ENCODE measurements around the gene COG3. TPM values are rescaled to one million over a fixed set of nuclear protein-coding genes. Genes with fewer than 3 reads are reported as not detected.

COG3 gene
- total RNA-seq, 2 experiments from 2014 or later, result 19.5 to 20.5 TPM

GRCh38 chr13:45487604-45488003 is 22.9 kb downstream of the COG3 start:
- Mint-ChIP-seq H3K27ac (no peak overlapping the region), H3K36me3 (peaks cover 25% of the 10 kb centered on the region), H3K27me3 (no peaks in the 10 kb centered on the region), H3K9me3 (no peaks in the 10 kb centered on the region), H3K4me1 (ENCODE audit: low read depth) (peaks cover 2% of the 10 kb centered on the region), H3K4me3 (no peak overlapping the region)
- ChIA-PET POLR2A (no interaction called here), CTCF (no interaction called here)
- intact Hi-C loops (cut with micrococcal nuclease), result no loop called here
- DNase-seq, result no peak

GRCh38 chr13:45490068-45490467 is 25.3 kb downstream of the COG3 start:
- POLR2A ChIA-PET, result interaction anchor here (0.6 to 1.4 kb wide), 3 partner anchors 15 to 47 kb away, joined by 3 to 5 read pairs (median 4); no protein-coding TSS in a partner anchor
- CTCF ChIA-PET, result interaction anchor here (0.6 to 4.5 kb wide), 4 partner anchors 10 to 122 kb away, joined by 3 to 25 read pairs (median 4); no protein-coding TSS in a partner anchor
- Mint-ChIP-seq H3K4me1 (ENCODE audit: low read depth) (peaks cover 2% of the 10 kb centered on the region), H3K27ac (no peak overlapping the region), H3K4me3 (no peak overlapping the region), H3K27me3 (no peaks in the 10 kb centered on the region), H3K36me3 (peaks cover 18% of the 10 kb centered on the region), H3K9me3 (no peaks in the 10 kb centered on the region)
- DNase-seq, result no peak
- intact Hi-C loops (cut with micrococcal nuclease), result loop anchor here (1.0 to 2.0 kb wide), 2 partner anchors 119 to 443 kb away; no protein-coding TSS in a partner anchor

GRCh38 chr13:45492538-45492937 is 27.8 kb downstream of the COG3 start:
- intact Hi-C loops (cut with micrococcal nuclease), result no loop called here
- CTCF ChIA-PET, result interaction anchor here (4.5 kb wide), 1 partner anchor 122 kb away, joined by 25 read pairs; no protein-coding TSS in a partner anchor

GRCh38 chr13:45496942-45497341 is 32.2 kb downstream of the COG3 start:
- H3K36me3 Mint-ChIP-seq, result peaks cover 30% of the 10 kb centered on the region
- H3K27ac Mint-ChIP-seq, result no peak overlapping the region
- intact Hi-C loops (cut with micrococcal nuclease), result no loop called here

More at GRCh38 chr13:45492538-45492937, 27.8 kb downstream of the COG3 start:
- DNase-seq, result no peak
- no peaks in the 10 kb centered on the region for H3K9me3 Mint-ChIP-seq
- H3K27me3 Mint-ChIP-seq, result no peaks in the 10 kb centered on the region
- POLR2A ChIA-PET, result no interaction called here
- H3K4me1 Mint-ChIP-seq (ENCODE audit: low read depth), result peaks cover 2% of the 10 kb centered on the region
- no peak overlapping the region for H3K27ac Mint-ChIP-seq
- peaks cover 15% of the 10 kb centered on the region for H3K36me3 Mint-ChIP-seq
- no peak overlapping the region for H3K4me3 Mint-ChIP-seq

GRCh38 chr13:45500492-45501174 is 35.9 kb downstream of the COG3 start:
- Mint-ChIP-seq H3K9me3 (no peaks in the 10 kb centered on the region), H3K27ac (peak overlapping the region; percentile 63), H3K4me3 (no peak overlapping the region), H3K4me1 (ENCODE audit: low read depth) (peaks cover 12% of the 10 kb centered on the region), H3K36me3 (peaks cover 37% of the 10 kb centered on the region), H3K27me3 (no peaks in the 10 kb centered on the region)
- ChIA-PET CTCF (interaction anchor here (0.7 kb wide), 1 partner anchor 128 kb away, joined by 3 read pairs; no protein-coding TSS in a partner anchor), POLR2A (no interaction called here)
- DNase-seq, result no peak
- intact Hi-C loops (cut with micrococcal nuclease), result no loop called here

More at GRCh38 chr13:45496942-45497341, 32.2 kb downstream of the COG3 start:
- Mint-ChIP-seq H3K4me3 (no peak overlapping the region), H3K27me3 (no peaks in the 10 kb centered on the region), H3K9me3 (no peaks in the 10 kb centered on the region), H3K4me1 (ENCODE audit: low read depth) (peaks cover 12% of the 10 kb centered on the region)
- ChIA-PET CTCF (interaction anchor here (1.5 kb wide), 1 partner anchor 15 kb away, joined by 5 read pairs; no protein-coding TSS in a partner anchor), POLR2A (no interaction called here)
- no peak for DNase-seq

- ChIA-PET POLR2A (no interaction called here), CTCF (no interaction called here)
- DNase-seq, result no peak
- H3K9me3 Mint-ChIP-seq, result no peaks in the 10 kb centered on the region
- peaks cover 12% of the 10 kb centered on the region for H3K4me1 Mint-ChIP-seq (ENCODE audit: low read depth)
- peak overlapping the region; percentile 63 for H3K27ac Mint-ChIP-seq
- H3K36me3 Mint-ChIP-seq, result peaks cover 40% of the 10 kb centered on the region
- H3K4me3 Mint-ChIP-seq, result no peak overlapping the region
- intact Hi-C loops (cut with micrococcal nuclease), result no loop called here
- H3K27me3 Mint-ChIP-seq, result no peaks in the 10 kb centered on the region
These were observed 36.4 kb downstream of the COG3 start for GRCh38 chr13:45501175-45501526.

- peaks cover 33% of the 10 kb centered on the region for H3K36me3 Mint-ChIP-seq
- no peaks in the 10 kb centered on the region for H3K9me3 Mint-ChIP-seq
- no peak for DNase-seq
- H3K4me1 Mint-ChIP-seq (ENCODE audit: low read depth), result peaks cover 12% of the 10 kb centered on the region
- intact Hi-C loops (cut with micrococcal nuclease), result no loop called here
- no peak overlapping the region for H3K4me3 Mint-ChIP-seq
- POLR2A ChIA-PET, result no interaction called here
- CTCF ChIA-PET, result interaction anchor here (0.9 kb wide), 1 partner anchor 9 kb away, joined by 4 read pairs; no protein-coding TSS in a partner anchor
- no peaks in the 10 kb centered on the region for H3K27me3 Mint-ChIP-seq
- H3K27ac Mint-ChIP-seq, result no peak overlapping the region
These were observed 38.9 kb downstream of the COG3 start for GRCh38 chr13:45503658-45504057.

- no peaks in the 10 kb centered on the region for H3K27me3 Mint-ChIP-seq
- intact Hi-C loops (cut with micrococcal nuclease), result no loop called here
- peaks cover 4% of the 10 kb centered on the region for H3K4me1 Mint-ChIP-seq (ENCODE audit: low read depth)
- H3K27ac Mint-ChIP-seq, result peak overlapping the region; percentile 4
- no peaks in the 10 kb centered on the region for H3K9me3 Mint-ChIP-seq
- DNase-seq, result no peak
- POLR2A ChIA-PET, result no interaction called here
- no peak overlapping the region for H3K4me3 Mint-ChIP-seq
- H3K36me3 Mint-ChIP-seq, result peaks cover 29% of the 10 kb centered on the region
- CTCF ChIA-PET, result no interaction called here
These were observed 42.1 kb downstream of the COG3 start for GRCh38 chr13:45506811-45507210.

GRCh38 chr13:45508776-45509175 is 44.0 kb downstream of the COG3 start:
- Mint-ChIP-seq H3K27me3 (no peaks in the 10 kb centered on the region), H3K4me3 (no peak overlapping the region), H3K9me3 (no peaks in the 10 kb centered on the region), H3K27ac (peak overlapping the region; percentile 59), H3K4me1 (ENCODE audit: low read depth) (peaks cover 7% of the 10 kb centered on the region), H3K36me3 (peaks cover 27% of the 10 kb centered on the region)
- ChIA-PET CTCF (interaction anchor here (1.3 to 1.7 kb wide), 2 partner anchors 146 to 812 kb away, joined by 3 to 4 read pairs; no protein-coding TSS in a partner anchor), POLR2A (no interaction called here)
- intact Hi-C loops (cut with micrococcal nuclease), result no loop called here
- DNase-seq, result no peak

- peaks cover 26% of the 10 kb centered on the region for H3K36me3 Mint-ChIP-seq
- peaks cover 8% of the 10 kb centered on the region for H3K4me1 Mint-ChIP-seq (ENCODE audit: low read depth)
- ChIA-PET CTCF (interaction anchor here (0.6 kb wide), 1 partner anchor 11 kb away, joined by 3 read pairs; no protein-coding TSS in a partner anchor), POLR2A (no interaction called here)
- DNase-seq, result no peak
- H3K9me3 Mint-ChIP-seq, result no peaks in the 10 kb centered on the region
- H3K4me3 Mint-ChIP-seq, result no peak overlapping the region
- H3K27me3 Mint-ChIP-seq, result no peaks in the 10 kb centered on the region
- no peak overlapping the region for H3K27ac Mint-ChIP-seq
- intact Hi-C loops (cut with micrococcal nuclease), result loop anchor here (1.0 to 10.0 kb wide), 5 partner anchors 46 to 811 kb away; partner anchors contain the start of gene COG3
These were observed 45.9 kb downstream of the COG3 start for GRCh38 chr13:45510672-45511071.

GRCh38 chr13:45511310-45512097 is 46.8 kb downstream of the COG3 start:
- intact Hi-C loops (cut with micrococcal nuclease), result loop anchor here (1.0 to 10.0 kb wide), 5 partner anchors 47 to 810 kb away; partner anchors contain the start of gene COG3
- ChIA-PET POLR2A (no interaction called here), CTCF (interaction anchor here (1.0 to 1.7 kb wide), 8 partner anchors 8 to 810 kb away, joined by 3 to 6 read pairs (median 4); no protein-coding TSS in a partner anchor)
- Mint-ChIP-seq H3K27ac (peak overlapping the region; percentile 70), H3K36me3 (peaks cover 27% of the 10 kb centered on the region), H3K27me3 (no peaks in the 10 kb centered on the region), H3K4me1 (ENCODE audit: low read depth) (peaks cover 13% of the 10 kb centered on the region), H3K9me3 (no peaks in the 10 kb centered on the region), H3K4me3 (no peak overlapping the region)
- DNase-seq, result peak; percentile 13

- Mint-ChIP-seq H3K27me3 (no peaks in the 10 kb centered on the region), H3K36me3 (peaks cover 27% of the 10 kb centered on the region), H3K4me1 (ENCODE audit: low read depth) (peaks cover 17% of the 10 kb centered on the region), H3K27ac (peak overlapping the region; percentile 29), H3K4me3 (no peak overlapping the region), H3K9me3 (no peaks in the 10 kb centered on the region)
- ChIA-PET POLR2A (no interaction called here), CTCF (interaction anchor here (1.0 to 1.7 kb wide), 8 partner anchors 8 to 810 kb away, joined by 3 to 6 read pairs (median 4); no protein-coding TSS in a partner anchor)
- DNase-seq, result no peak
- intact Hi-C loops (cut with micrococcal nuclease), result loop anchor here (5.0 to 10.0 kb wide), 4 partner anchors 47 to 467 kb away; partner anchors contain the start of gene COG3
These were observed 47.4 kb downstream of the COG3 start for GRCh38 chr13:45512098-45512496.
